ENCODE results near the gene SYT1. TPM values are rescaled to one million over a fixed set of nuclear protein-coding genes. Genes with fewer than 3 reads are reported as not detected.

Gene SYT1
- total RNA-seq, 2 experiments from 2014 or later = not detected

DNA sequence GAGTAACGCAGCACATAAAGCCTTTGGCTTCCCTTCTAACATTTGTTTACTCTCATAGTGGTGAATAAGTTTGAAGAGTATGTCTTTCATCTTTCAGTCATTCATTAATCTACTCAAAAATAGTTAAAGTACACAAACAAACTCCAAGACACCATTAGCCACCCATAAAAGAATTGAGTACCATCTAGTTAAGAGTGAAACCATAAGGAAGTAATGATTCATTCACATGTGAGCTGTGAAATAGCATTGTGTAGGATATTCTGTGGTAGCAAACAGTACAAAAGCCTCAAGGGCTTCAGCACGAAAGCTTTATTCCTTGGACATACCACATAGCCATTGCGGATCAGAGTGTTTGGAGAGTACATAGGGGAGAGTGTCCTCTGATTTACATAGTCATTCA, 13.9 kb downstream of the SYT1 start:
- peaks cover 1% of the 10 kb centered on the region for H3K9me3 Mint-ChIP-seq
- POLR2A ChIA-PET = no interaction called here

DNA sequence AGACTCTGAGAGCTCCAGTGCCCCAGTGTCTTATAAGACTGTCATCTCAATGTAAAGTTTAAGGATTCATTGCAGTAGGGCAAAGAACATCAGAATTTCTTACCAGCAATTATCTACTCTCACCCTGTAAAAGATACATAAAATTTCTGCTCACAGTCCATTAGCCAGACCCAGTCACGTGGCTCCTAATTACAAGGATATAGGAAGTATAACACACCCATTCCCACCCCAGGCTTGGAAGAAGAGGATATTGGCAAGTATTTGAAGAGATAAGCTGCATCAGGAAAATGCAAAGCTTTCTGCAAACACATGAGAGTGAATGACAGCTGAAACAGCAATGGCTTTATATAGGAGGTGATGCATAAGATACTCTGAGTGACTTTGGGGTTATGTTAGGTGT, 14.3 kb downstream of the SYT1 start:
- Mint-ChIP-seq H3K27ac (no peak overlapping the region), H3K4me1 (no peaks in the 10 kb centered on the region), H3K36me3 (no peaks in the 10 kb centered on the region), H3K4me3 (no peak overlapping the region), H3K9me3 (peaks cover 1% of the 10 kb centered on the region), H3K27me3 (no peaks in the 10 kb centered on the region)
- POLR2A ChIA-PET = no interaction called here
- DNase-seq (no peak), ATAC-seq (ENCODE audit: low read depth) (no peak)

More for the DNA sequence above, 13.9 kb downstream of the SYT1 start:
- Mint-ChIP-seq H3K4me1 (no peaks in the 10 kb centered on the region), H3K4me3 (no peak overlapping the region), H3K27ac (no peak overlapping the region), H3K36me3 (no peaks in the 10 kb centered on the region), H3K27me3 (no peaks in the 10 kb centered on the region)
- DNase-seq (no peak), ATAC-seq (ENCODE audit: low read depth) (no peak)

DNA sequence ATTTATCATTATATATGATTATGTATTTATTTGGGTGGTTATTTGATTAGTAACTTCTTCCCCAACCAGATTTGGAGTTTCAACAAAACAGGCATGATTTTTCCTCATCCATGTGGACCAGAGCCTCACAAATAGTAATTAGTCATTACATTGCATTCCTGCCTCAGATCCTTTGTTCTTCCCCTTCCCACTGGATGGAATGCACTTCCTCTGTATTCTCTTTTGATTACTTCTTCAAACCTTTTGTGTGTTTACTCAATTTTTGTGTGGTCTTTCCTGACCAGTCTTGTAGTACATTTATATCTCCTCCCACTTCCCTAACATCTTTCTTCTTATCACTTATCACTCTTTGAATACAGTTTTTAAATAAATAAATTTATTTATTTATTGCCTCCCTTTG, 15.5 kb downstream of the SYT1 start:
- POLR2A ChIA-PET = no interaction called here
- Mint-ChIP-seq H3K4me3 (no peak overlapping the region), H3K27me3 (no peaks in the 10 kb centered on the region), H3K27ac (no peak overlapping the region), H3K9me3 (peaks cover 1% of the 10 kb centered on the region), H3K4me1 (no peaks in the 10 kb centered on the region), H3K36me3 (no peaks in the 10 kb centered on the region)
- no peak for ATAC-seq (ENCODE audit: low read depth)
- no peak for DNase-seq

DNA sequence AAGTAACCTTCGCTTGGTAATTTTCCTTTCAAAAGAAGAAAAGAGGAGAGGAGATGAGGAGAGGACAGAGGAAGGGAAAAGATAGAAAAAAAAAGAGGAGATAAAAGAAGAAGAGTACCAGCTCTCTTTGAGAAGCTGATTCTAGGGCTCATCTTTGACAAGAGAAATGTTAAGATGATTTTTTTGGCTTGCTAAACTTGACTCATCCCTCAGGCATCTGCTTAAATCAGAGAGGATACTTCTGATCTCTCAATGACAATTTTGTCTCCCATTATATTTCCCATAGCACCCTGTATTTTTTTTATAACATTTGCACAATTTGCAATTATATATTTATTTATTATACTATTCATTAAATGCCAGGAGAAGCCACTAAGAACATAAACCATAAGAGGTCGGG, 17.1 kb downstream of the SYT1 start:
- DNase-seq (no peak), ATAC-seq (ENCODE audit: low read depth) (no peak)
- POLR2A ChIA-PET = no interaction called here
- peaks cover 1% of the 10 kb centered on the region for H3K9me3 Mint-ChIP-seq
- H3K27ac Mint-ChIP-seq = no peak overlapping the region
- H3K4me1 Mint-ChIP-seq = no peaks in the 10 kb centered on the region
- H3K36me3 Mint-ChIP-seq = no peaks in the 10 kb centered on the region
- no peak overlapping the region for H3K4me3 Mint-ChIP-seq
- no peaks in the 10 kb centered on the region for H3K27me3 Mint-ChIP-seq

DNA sequence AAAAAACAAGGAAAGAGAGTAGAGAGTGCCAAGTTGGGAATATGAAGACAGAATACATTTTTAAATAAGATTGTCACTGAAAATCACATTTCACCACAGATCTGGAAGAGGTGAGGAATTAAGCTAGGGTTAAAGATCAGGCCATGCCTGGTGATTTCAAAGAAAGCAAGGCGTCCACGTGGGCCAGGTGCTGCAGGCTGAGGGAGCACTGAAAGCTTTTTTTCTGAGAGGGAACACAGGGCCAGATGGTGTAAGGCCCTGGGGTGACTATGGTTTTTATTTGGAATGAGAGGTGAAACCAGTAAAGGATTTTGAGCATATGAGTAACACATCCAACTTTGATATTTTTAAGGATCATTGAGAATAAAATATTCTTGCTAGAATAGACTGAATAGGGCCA, 20.9 kb downstream of the SYT1 start:
- no peak overlapping the region for H3K27ac Mint-ChIP-seq
- no peaks in the 10 kb centered on the region for H3K4me1 Mint-ChIP-seq
- no peak overlapping the region for H3K4me3 Mint-ChIP-seq
- H3K36me3 Mint-ChIP-seq = no peaks in the 10 kb centered on the region
- DNase-seq = no peak
- H3K27me3 Mint-ChIP-seq = no peaks in the 10 kb centered on the region
- H3K9me3 Mint-ChIP-seq = no peaks in the 10 kb centered on the region
- no peak for ATAC-seq (ENCODE audit: low read depth)
- POLR2A ChIA-PET = no interaction called here

DNA sequence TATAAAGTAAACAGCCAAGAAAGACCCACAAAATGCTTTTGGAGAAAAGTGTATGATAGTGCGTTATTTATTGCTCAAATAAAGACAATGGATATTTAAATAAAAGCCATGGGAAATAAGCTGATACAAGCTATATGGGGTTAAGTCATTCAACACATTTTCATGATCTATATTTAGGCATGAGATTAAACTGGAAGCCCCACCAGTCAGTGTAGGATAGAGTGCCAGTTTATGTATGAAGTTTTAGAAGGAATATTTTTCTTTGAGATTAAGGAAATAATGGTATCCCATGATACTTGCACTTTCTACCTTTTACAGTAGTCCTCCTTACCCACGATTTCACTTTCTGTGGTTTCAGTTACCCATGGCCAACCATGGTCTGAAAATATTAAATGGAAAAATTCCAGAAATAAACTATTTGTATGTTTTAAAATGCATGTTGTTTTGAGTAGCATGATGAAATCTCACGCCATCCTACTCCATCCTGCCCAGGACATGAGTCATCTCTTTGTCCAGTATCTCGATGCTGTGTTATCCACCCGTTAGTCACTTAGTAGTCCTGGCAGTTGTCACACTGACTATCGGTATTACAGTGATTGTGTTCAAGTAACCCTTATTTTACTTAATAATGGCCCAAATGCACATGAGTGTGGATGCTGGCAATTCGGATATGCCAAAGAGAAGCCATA, 22.3 kb downstream of the SYT1 start:
- Mint-ChIP-seq H3K27me3 (no peaks in the 10 kb centered on the region), H3K4me3 (no peak overlapping the region), H3K4me1 (no peaks in the 10 kb centered on the region)

GRCh38 chr12:78887444-78887843, 22.9 kb downstream of the SYT1 start:
- no peaks in the 10 kb centered on the region for H3K4me1 Mint-ChIP-seq
- H3K27ac Mint-ChIP-seq = no peak overlapping the region
- H3K27me3 Mint-ChIP-seq = no peaks in the 10 kb centered on the region
- H3K9me3 Mint-ChIP-seq = no peaks in the 10 kb centered on the region
- no peak overlapping the region for H3K4me3 Mint-ChIP-seq
- DNase-seq = no peak
- POLR2A ChIA-PET = no interaction called here
- ATAC-seq (ENCODE audit: low read depth) = no peak
- no peaks in the 10 kb centered on the region for H3K36me3 Mint-ChIP-seq

More for the DNA sequence above, 22.3 kb downstream of the SYT1 start:
- ATAC-seq (ENCODE audit: low read depth) (no peak), DNase-seq (no peak)
- POLR2A ChIA-PET = no interaction called here
- Mint-ChIP-seq H3K36me3 (no peaks in the 10 kb centered on the region), H3K9me3 (no peaks in the 10 kb centered on the region), H3K27ac (no peak overlapping the region)

GRCh38 chr12:78888568-78888967, 24.0 kb downstream of the SYT1 start:
- H3K4me1 Mint-ChIP-seq = no peaks in the 10 kb centered on the region
- POLR2A ChIA-PET = no interaction called here
- DNase-seq (no peak), ATAC-seq (ENCODE audit: low read depth) (no peak)
- H3K27ac Mint-ChIP-seq = no peak overlapping the region
- no peaks in the 10 kb centered on the region for H3K36me3 Mint-ChIP-seq
- no peak overlapping the region for H3K4me3 Mint-ChIP-seq
- H3K9me3 Mint-ChIP-seq = no peaks in the 10 kb centered on the region
- no peaks in the 10 kb centered on the region for H3K27me3 Mint-ChIP-seq

DNA sequence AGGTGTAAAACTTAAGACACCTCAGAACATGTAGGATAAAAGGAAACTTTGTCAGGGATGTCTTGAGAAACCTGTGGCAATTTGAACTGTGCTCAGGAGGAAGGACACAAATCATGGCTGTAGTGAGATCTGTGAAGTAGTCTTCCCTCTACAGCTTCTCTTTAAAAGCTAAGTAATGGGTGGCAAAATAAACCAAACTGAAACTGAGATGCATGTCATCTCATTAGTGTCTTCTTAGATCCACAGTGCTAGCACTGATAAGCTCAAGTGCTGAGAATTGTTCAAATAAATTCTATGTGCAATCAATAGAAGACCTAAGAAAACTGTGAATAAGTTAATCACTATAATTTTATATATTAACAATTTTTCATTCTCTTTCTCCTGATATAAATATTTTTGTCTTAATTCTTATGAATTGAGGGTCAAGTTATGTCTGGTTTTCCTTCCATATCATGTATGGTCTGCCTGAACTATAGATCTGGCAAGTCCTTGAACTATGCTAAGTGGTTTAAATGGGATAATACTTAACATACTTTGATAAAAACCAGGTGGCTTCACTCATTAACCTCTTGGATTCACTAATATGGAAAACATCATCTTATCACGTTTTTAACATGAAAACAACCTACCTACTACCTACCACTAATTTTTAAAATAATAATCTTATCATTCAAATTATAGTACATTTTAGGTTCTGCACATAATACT, 27.2 kb downstream of the SYT1 start:
- Mint-ChIP-seq H3K4me1 (no peaks in the 10 kb centered on the region), H3K36me3 (no peaks in the 10 kb centered on the region), H3K27ac (no peak overlapping the region), H3K27me3 (no peaks in the 10 kb centered on the region), H3K4me3 (no peak overlapping the region), H3K9me3 (no peaks in the 10 kb centered on the region)
- POLR2A ChIA-PET = no interaction called here
- DNase-seq = no peak
- ATAC-seq (ENCODE audit: low read depth) = no peak

GRCh38 chr12:78898416-78898815, 33.8 kb downstream of the SYT1 start:
- POLR2A ChIA-PET = no interaction called here
- Mint-ChIP-seq H3K9me3 (no peaks in the 10 kb centered on the region), H3K4me3 (no peak overlapping the region), H3K27ac (no peak overlapping the region), H3K36me3 (no peaks in the 10 kb centered on the region), H3K4me1 (no peaks in the 10 kb centered on the region), H3K27me3 (no peaks in the 10 kb centered on the region)
- DNase-seq (no peak), ATAC-seq (ENCODE audit: low read depth) (no peak)

GRCh38 chr12:78914859-78915331, 50.3 kb downstream of the SYT1 start:
- Mint-ChIP-seq H3K4me1 (no peaks in the 10 kb centered on the region), H3K27me3 (no peaks in the 10 kb centered on the region), H3K27ac (no peak overlapping the region), H3K4me3 (no peak overlapping the region), H3K9me3 (no peaks in the 10 kb centered on the region), H3K36me3 (no peaks in the 10 kb centered on the region)
- ATAC-seq (ENCODE audit: low read depth) (no peak), DNase-seq (no peak)
- POLR2A ChIA-PET = no interaction called here

DNA sequence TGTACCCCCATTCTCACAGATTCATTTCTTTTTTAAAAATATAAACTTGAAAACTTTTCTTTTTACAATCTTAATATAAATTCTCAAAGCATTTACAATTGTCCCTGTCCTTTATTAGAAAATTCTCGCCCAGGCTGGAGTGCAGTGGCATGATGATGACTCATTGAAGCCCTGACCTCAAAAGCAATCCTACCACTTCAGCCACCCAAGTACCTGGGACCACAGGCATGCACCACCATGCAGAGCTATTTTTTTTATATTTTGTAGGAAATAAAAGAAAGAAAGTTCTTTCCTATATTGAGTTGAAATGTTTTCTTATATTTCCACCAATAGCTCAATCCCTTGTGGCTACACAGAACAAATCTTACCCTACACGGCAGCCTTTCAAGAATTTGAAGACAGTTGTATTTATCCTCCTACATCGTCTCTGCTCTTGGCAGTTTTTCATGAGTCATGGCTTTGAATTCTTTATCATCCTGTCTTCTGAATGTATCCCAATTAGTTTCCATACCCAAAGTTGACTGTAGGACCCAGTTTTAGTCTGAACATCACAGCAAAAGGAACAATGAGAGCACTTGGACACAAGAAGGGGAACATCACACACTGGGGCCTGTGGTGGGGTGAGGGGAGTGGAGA, 52.4 kb downstream of the SYT1 start:
- ATAC-seq (ENCODE audit: low read depth) (no peak), DNase-seq (no peak)
- H3K9me3 Mint-ChIP-seq = no peaks in the 10 kb centered on the region
- no peaks in the 10 kb centered on the region for H3K36me3 Mint-ChIP-seq
- no peak overlapping the region for H3K27ac Mint-ChIP-seq
- H3K4me1 Mint-ChIP-seq = no peaks in the 10 kb centered on the region
- H3K4me3 Mint-ChIP-seq = no peak overlapping the region
- H3K27me3 Mint-ChIP-seq = no peaks in the 10 kb centered on the region
- POLR2A ChIA-PET = no interaction called here

DNA sequence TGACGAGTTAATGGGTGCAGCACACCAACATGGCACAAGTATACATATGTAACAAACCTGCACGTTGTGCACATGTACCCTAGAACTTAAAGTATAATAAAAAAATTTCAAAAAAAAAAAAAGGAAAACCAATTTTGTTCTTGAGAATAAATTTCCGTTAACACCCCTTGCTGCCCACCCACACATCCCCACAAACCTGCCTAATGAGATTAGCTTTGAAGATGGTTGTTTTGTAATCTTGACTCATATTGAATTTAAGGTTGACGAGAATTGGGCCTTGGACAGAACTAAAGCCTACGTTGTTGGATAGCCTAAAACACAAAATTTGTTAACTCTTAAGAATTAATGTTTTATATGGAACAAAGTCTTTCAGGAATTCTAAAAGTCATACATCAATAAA, 52.9 kb downstream of the SYT1 start:
- no peaks in the 10 kb centered on the region for H3K27me3 Mint-ChIP-seq
- H3K36me3 Mint-ChIP-seq = no peaks in the 10 kb centered on the region
- POLR2A ChIA-PET = no interaction called here
- H3K4me1 Mint-ChIP-seq = no peaks in the 10 kb centered on the region
- no peak overlapping the region for H3K4me3 Mint-ChIP-seq
- DNase-seq (no peak), ATAC-seq (ENCODE audit: low read depth) (no peak)
- H3K9me3 Mint-ChIP-seq = no peaks in the 10 kb centered on the region
- no peak overlapping the region for H3K27ac Mint-ChIP-seq

GRCh38 chr12:78918268-78918667, 53.7 kb downstream of the SYT1 start:
- Mint-ChIP-seq H3K27me3 (no peaks in the 10 kb centered on the region), H3K4me3 (no peak overlapping the region), H3K4me1 (no peaks in the 10 kb centered on the region), H3K27ac (no peak overlapping the region), H3K36me3 (no peaks in the 10 kb centered on the region), H3K9me3 (no peaks in the 10 kb centered on the region)
- no peak for DNase-seq
- POLR2A ChIA-PET = no interaction called here
- no peak for ATAC-seq (ENCODE audit: low read depth)

Measured in activated naive CD8-positive, alpha-beta T cell treated with anti-CD3 and anti-CD28 coated beads, Interleukin-2, amount 10 ng/mL, durations not matched to agents 7 days and 5 days (primary cell).